Activated naive CD4-positive, alpha-beta T cell treated with anti-CD3 and anti-CD28 coated beads, Interleukin-2, amount 10 ng/mL, durations not matched to agents 5 hours and 36 hours (primary cell): ENCODE results near the gene OR5A2. TPM values are rescaled to one million over a fixed set of nuclear protein-coding genes. Genes with fewer than 3 reads are reported as not detected.

Source experiments
- total RNA-seq, 2 experiments: library from RNA; stranded (reverse); gene quantifications; one replicate each; pipeline ENCODE4 v1.2.3, GENCODE V29; 2021

Gene OR5A2
- total RNA-seq = not detected

GRCh38 chr11:59426361-59427067 lies at the start of gene OR5A2:
Gene OR5A2 (minus strand): TSS chr11:59426413. CDS start chr11:59422953, 3,460 bp downstream.

GRCh38 chr11:59473015-59473414 lies 46.8 kb upstream of the OR5A2 start, which contains the start of gene OR4D10:
Gene OR4D10 (plus strand): TSS chr11:59473315. CDS start chr11:59477430, 4,115 bp downstream.

GRCh38 chr11:59456661-59457060 lies 30.4 kb upstream of the OR5A2 start, which contains the start of gene OR4D6:
Gene OR4D6 (plus strand): TSS chr11:59456961. CDS start chr11:59456961, 0 bp downstream.

GRCh38 chr11:59436169-59436568 lies 10.0 kb upstream of the OR5A2 start, which contains the start of gene OR5A1:
Gene OR5A1 (plus strand): TSS chr11:59436469. CDS start chr11:59443169, 6,700 bp downstream.

Other genes with a start within 250 kb of the OR5A2 start
- not detected for gene MPEG1, start 213.5 kb downstream of the OR5A2 start, total RNA-seq
- not detected for gene OR5AN1, start 67.5 kb downstream of the OR5A2 start, total RNA-seq
- gene OR5A1, start 10.1 kb upstream of the OR5A2 start, total RNA-seq = not detected
- not detected for gene OR4D6, start 30.5 kb upstream of the OR5A2 start, total RNA-seq
- not detected for gene OR4D10, start 46.9 kb upstream of the OR5A2 start, total RNA-seq
- not detected for gene OR4D11, start 77.2 kb upstream of the OR5A2 start, total RNA-seq
- gene OR4D9, start 85.1 kb upstream of the OR5A2 start, total RNA-seq = not detected
- gene OSBP, start 189.4 kb upstream of the OR5A2 start, total RNA-seq = 10 to 100 TPM; 38.6 to 41.1 TPM
- 10 to 100 TPM; 43.4 to 44.8 TPM for gene PATL1, start 242.6 kb upstream of the OR5A2 start, total RNA-seq